Loucy (cell line): ENCODE measurements around the gene MLLT10.

Experiments used
- EZH2phosphoT487 ChIP-seq: fragments of 200-600 bp; IDR thresholded peaks from 2 replicates; pipeline ENCODE4 v1.6.1; 2018; ENCODE audit warnings: antibody characterized with exemption, mild to moderate bottlenecking, moderate library complexity, borderline replicate concordance
- TF ChIP-seq, protein P1 (sequence below): fragments of 200-600 bp; sonication (generic); conservative IDR thresholded peaks from 2 replicates; pipeline ENCODE4 v1.5.1; 2014; ENCODE audit warnings: mild to moderate bottlenecking, antibody characterized with exemption, low read length

DNA sequence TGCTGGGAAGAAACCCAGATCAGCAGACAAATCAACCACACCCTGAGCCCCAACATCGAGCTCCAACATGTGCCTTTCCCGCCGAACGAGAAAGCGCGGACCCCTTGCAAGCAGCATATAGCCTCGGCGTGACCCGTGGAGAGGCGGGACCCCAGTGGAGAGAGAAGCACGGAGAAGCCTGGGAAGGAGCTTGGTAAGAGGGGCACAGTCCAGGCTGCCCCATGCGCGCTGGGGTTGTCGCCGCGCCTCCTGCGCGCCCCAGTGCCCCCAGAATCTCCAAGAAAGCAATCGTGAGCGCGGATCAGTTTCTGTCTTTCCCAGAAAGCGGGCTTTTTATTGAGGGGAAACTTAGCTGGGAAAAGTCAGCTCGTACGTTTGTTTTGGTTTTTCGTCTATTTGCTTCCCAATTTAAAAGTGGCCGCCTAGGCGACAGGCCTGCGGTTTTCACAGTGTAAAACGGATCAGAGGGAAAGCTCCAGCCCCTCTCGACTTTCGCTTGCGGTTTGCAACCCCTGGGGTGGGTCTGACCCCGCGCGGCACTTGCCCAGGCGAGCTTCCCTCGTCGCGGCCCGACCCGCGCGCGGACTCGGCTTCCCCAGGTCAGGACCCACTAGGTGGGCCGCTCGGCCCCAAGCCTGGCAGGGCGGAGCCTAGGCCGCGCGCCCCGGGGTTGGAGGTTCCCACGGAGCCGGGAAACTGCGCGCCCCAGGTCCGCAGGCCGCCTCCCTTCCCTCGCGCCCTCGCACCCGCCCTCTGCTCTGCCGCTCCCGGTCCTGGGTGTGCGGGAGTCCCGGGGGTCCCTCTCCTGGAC, 39.6 kb upstream of the MLLT10 start:
- TF ChIP-seq, protein P1, sequence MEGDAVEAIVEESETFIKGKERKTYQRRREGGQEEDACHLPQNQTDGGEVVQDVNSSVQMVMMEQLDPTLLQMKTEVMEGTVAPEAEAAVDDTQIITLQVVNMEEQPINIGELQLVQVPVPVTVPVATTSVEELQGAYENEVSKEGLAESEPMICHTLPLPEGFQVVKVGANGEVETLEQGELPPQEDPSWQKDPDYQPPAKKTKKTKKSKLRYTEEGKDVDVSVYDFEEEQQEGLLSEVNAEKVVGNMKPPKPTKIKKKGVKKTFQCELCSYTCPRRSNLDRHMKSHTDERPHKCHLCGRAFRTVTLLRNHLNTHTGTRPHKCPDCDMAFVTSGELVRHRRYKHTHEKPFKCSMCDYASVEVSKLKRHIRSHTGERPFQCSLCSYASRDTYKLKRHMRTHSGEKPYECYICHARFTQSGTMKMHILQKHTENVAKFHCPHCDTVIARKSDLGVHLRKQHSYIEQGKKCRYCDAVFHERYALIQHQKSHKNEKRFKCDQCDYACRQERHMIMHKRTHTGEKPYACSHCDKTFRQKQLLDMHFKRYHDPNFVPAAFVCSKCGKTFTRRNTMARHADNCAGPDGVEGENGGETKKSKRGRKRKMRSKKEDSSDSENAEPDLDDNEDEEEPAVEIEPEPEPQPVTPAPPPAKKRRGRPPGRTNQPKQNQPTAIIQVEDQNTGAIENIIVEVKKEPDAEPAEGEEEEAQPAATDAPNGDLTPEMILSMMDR = no peak
- no peak for TF ChIP-seq EZH2phosphoT487
